ENCODE measurements around the gene MOCS3. TPM values are rescaled to one million over a fixed set of nuclear protein-coding genes. Genes with fewer than 3 reads are reported as not detected.

Gene MOCS3
- total RNA-seq, 1 experiment from 2014 or later, result 6.4 TPM

DNA sequence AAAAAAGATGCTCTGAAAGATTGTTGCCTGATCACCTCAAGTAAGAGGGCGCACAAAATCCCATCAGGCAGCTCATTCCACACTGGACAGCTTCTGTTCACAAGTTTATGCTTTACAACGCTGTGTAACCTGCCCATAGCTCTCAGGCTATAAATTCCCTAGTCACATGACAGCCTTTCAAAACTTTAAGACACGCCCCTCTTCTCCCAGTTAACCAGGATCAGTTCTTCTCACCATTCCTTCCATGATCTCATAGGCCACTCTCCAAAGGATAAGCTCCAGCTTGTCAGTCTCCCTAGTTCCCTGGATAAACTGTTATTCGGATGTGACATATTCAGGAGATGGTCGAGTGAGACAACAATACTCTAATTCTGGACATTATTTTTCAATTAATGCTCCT, 42.4 kb upstream of the MOCS3 start:
- Histone ChIP-seq H4K20me1 (ENCODE audit: insufficient read depth) (peaks cover 62% of the 10 kb centered on the region; the same call in 1 of the 2 replicates), H3K4me3 (replicated peaks in 1 of 2; ENCODE audit: low read depth in 1 of 2, low read length in 2 of 2) (no peak overlapping the region), H2AFZ (ENCODE audit: low read depth, low read length, poor library complexity, severe bottlenecking) (no peak overlapping the region), H3K27ac (ENCODE audit: low read depth, low read length) (no peak overlapping the region), H3K9me3 (ENCODE audit: control insufficient read depth in 1 of 2, insufficient read depth in 1 of 2, low read depth in 1 of 2, low read length in 2 of 2) (no peaks in the 10 kb centered on the region), H3K79me2 (ENCODE audit: insufficient read depth, low read length) (peaks cover 100% of the 10 kb centered on the region), H3K27me3 (ENCODE audit: insufficient read depth, low read length) (no peaks in the 10 kb centered on the region), H3K4me1 (ENCODE audit: control insufficient read depth in 1 of 2, insufficient read depth in 2 of 2, low read length in 2 of 2) (peaks cover 0 to 14% of the 10 kb centered on the region in 2 experiments; a peak in 2 of 4 replicates), H3K9ac (ENCODE audit: low read length) (no peak overlapping the region), H3K4me2 (ENCODE audit: low read length) (no peak overlapping the region), H3K36me3 (ENCODE audit: control insufficient read depth in 1 of 2, insufficient read depth in 2 of 2, low read length in 2 of 2) (peaks cover 7 to 17% of the 10 kb centered on the region in 2 experiments; a peak in 1 of 4 replicates), H3K9me2 (ENCODE audit: insufficient read depth) (no peaks in the 10 kb centered on the region)
- DNase-seq (ENCODE audit: low read depth, low spot score) (no peak), ATAC-seq (peak; percentile 64)
- intact Hi-C loops (cut with micrococcal nuclease), result no loop called here
- ChIA-PET POLR2A (interaction anchor here (1.1 kb wide), 1 partner anchor 15 kb away, joined by 5 read pairs; the partner anchor contains the start of gene ADNP), CTCF (interaction anchor here (1.4 to 2.8 kb wide), 2 partner anchors 13 kb away, joined by 3 to 9 read pairs; no protein-coding TSS in a partner anchor), RAD21 (ENCODE audit: low non-redundant PET in 1 of 2, low total read pairs in 2 of 2, uncharacterized antibody in 2 of 2, unreplicated experiment in 2 of 2) (no interaction called here)
- no TSS peak for BruUV-seq (replicated peaks)
- TF ChIP-seq, protein P1, sequence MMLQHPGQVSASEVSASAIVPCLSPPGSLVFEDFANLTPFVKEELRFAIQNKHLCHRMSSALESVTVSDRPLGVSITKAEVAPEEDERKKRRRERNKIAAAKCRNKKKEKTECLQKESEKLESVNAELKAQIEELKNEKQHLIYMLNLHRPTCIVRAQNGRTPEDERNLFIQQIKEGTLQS (IDR thresholded peaks at IDR 0.05), result no peak
- TF ChIP-seq TCF7L2 (IDR thresholded peaks at IDR 0.05; ENCODE audit: borderline replicate concordance, extremely low read depth, insufficient read depth, insufficient read length) (no peak), EGR1 (IDR thresholded peaks at IDR 0.05; ENCODE audit: low read depth) (no peak), ZFX (IDR thresholded peaks at IDR 0.05) (no peak), ELF1 (IDR thresholded peaks at IDR 0.05; ENCODE audit: borderline replicate concordance, low read depth) (no peak)

DNA sequence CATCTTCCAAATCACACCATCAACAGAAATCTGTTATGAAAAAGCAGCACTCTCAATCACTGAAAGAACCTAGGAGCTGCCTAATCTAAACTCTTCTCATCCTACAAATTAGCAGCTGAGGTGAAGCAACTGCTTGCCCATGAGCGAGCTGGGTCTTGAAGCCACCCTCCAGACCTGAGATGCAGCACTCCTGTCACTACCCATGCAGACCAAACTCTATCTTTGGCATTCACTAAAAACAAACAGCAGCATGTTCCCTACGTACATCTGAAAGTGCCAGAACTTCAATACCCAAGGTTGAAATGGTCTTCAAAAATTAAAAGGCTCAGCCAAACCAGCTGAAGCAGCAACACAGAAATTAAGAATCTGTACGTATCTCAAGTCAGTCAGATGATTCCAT, 41.7 kb upstream of the MOCS3 start:
- peaks cover 56% of the 10 kb centered on the region; the same call in 1 of the 2 replicates for H4K20me1 ChIP-seq (ENCODE audit: insufficient read depth)
- peaks cover 100% of the 10 kb centered on the region for H3K79me2 ChIP-seq (ENCODE audit: insufficient read depth, low read length)
- H3K4me3 ChIP-seq (replicated peaks in 1 of 2; ENCODE audit: low read depth in 1 of 2, low read length in 2 of 2), result no peak overlapping the region
- no peaks in the 10 kb centered on the region for H3K9me2 ChIP-seq (ENCODE audit: insufficient read depth)
- peaks cover 7 to 11% of the 10 kb centered on the region in 2 experiments; a peak in 2 of 4 replicates for H3K36me3 ChIP-seq (ENCODE audit: control insufficient read depth in 1 of 2, insufficient read depth in 2 of 2, low read length in 2 of 2)
- ChIA-PET RAD21 (ENCODE audit: low non-redundant PET in 1 of 2, low total read pairs in 2 of 2, uncharacterized antibody in 2 of 2, unreplicated experiment in 2 of 2) (no interaction called here), POLR2A (interaction anchor here (1.1 kb wide), 1 partner anchor 14 kb away, joined by 5 read pairs; the partner anchor contains the start of gene ADNP), CTCF (interaction anchor here (1.4 kb wide), 1 partner anchor 12 kb away, joined by 3 read pairs; no protein-coding TSS in a partner anchor)
- no peak for DNase-seq (ENCODE audit: low read depth, low spot score)
- H3K9me3 ChIP-seq (ENCODE audit: control insufficient read depth in 1 of 2, insufficient read depth in 1 of 2, low read depth in 1 of 2, low read length in 2 of 2), result no peaks in the 10 kb centered on the region
- no TSS peak for BruUV-seq (replicated peaks)
- intact Hi-C loops (cut with micrococcal nuclease), result no loop called here
- ATAC-seq, result no peak
- no peak overlapping the region for H3K4me2 ChIP-seq (ENCODE audit: low read length)
- no peak overlapping the region for H3K9ac ChIP-seq (ENCODE audit: low read length)
- TF ChIP-seq SP1 (IDR thresholded peaks at IDR 0.05; ENCODE audit: low read depth) (no peak), EGR1 (IDR thresholded peaks at IDR 0.05; ENCODE audit: low read depth) (no peak), SRF (IDR thresholded peaks at IDR 0.05; ENCODE audit: low read depth) (no peak), ZNF274 (IDR thresholded peaks at IDR 0.05; ENCODE audit: low read depth, low read length) (no peak), SIN3A (IDR thresholded peaks at IDR 0.05; ENCODE audit: low read depth) (no peak), POLR2AphosphoS5 (IDR thresholded peaks at IDR 0.05; ENCODE audit: low read depth, low read length) (no peak), EZH2 (IDR thresholded peaks at IDR 0.05) (no peak), RAD21 (IDR thresholded peaks at IDR 0.05; ENCODE audit: low read depth) (no peak), JUND (IDR thresholded peaks at IDR 0.05) (no peak), YY1 (IDR thresholded peaks at IDR 0.05; ENCODE audit: extremely low read depth, insufficient replicate concordance, low read depth, low read length) (no peak), ELF1 (IDR thresholded peaks at IDR 0.05; ENCODE audit: borderline replicate concordance, low read depth) (no peak), FOSL1 (IDR thresholded peaks at IDR 0.05; ENCODE audit: low read depth) (no peak), POLR2A (IDR thresholded peaks at IDR 0.05; ENCODE audit: borderline replicate concordance, extremely low read depth, insufficient read depth, insufficient read length) (no peak), TCF7L2 (IDR thresholded peaks at IDR 0.05; ENCODE audit: borderline replicate concordance, extremely low read depth, insufficient read depth, insufficient read length) (no peak), CEBPB (IDR thresholded peaks at IDR 0.05; ENCODE audit: low read depth) (no peak)
- TF ChIP-seq, protein P2, sequence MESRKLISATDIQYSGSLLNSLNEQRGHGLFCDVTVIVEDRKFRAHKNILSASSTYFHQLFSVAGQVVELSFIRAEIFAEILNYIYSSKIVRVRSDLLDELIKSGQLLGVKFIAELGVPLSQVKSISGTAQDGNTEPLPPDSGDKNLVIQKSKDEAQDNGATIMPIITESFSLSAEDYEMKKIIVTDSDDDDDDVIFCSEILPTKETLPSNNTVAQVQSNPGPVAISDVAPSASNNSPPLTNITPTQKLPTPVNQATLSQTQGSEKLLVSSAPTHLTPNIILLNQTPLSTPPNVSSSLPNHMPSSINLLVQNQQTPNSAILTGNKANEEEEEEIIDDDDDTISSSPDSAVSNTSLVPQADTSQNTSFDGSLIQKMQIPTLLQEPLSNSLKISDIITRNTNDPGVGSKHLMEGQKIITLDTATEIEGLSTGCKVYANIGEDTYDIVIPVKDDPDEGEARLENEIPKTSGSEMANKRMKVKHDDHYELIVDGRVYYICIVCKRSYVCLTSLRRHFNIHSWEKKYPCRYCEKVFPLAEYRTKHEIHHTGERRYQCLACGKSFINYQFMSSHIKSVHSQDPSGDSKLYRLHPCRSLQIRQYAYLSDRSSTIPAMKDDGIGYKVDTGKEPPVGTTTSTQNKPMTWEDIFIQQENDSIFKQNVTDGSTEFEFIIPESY (IDR thresholded peaks at IDR 0.05; ENCODE audit: extremely low read depth, insufficient replicate concordance, low read length), result no peak
- TF ChIP-seq, protein P3, sequence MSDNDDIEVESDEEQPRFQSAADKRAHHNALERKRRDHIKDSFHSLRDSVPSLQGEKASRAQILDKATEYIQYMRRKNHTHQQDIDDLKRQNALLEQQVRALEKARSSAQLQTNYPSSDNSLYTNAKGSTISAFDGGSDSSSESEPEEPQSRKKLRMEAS (IDR thresholded peaks at IDR 0.05), result no peak
- TF ChIP-seq, protein P1 (IDR thresholded peaks at IDR 0.05), result no peak
- H3K27me3 ChIP-seq (ENCODE audit: insufficient read depth, low read length), result no peaks in the 10 kb centered on the region
- no peak overlapping the region for H3K27ac ChIP-seq (ENCODE audit: low read depth, low read length)
- no peak overlapping the region for H2AFZ ChIP-seq (ENCODE audit: low read depth, low read length, poor library complexity, severe bottlenecking)
- peaks cover 0 to 14% of the 10 kb centered on the region in 2 experiments; a peak in 2 of 4 replicates for H3K4me1 ChIP-seq (ENCODE audit: control insufficient read depth in 1 of 2, insufficient read depth in 2 of 2, low read length in 2 of 2)
